ENCODE results near the gene CHN1.
A peak's percentile ranks its signal among the peaks of the same experiment; 100 is the strongest.

DNA sequence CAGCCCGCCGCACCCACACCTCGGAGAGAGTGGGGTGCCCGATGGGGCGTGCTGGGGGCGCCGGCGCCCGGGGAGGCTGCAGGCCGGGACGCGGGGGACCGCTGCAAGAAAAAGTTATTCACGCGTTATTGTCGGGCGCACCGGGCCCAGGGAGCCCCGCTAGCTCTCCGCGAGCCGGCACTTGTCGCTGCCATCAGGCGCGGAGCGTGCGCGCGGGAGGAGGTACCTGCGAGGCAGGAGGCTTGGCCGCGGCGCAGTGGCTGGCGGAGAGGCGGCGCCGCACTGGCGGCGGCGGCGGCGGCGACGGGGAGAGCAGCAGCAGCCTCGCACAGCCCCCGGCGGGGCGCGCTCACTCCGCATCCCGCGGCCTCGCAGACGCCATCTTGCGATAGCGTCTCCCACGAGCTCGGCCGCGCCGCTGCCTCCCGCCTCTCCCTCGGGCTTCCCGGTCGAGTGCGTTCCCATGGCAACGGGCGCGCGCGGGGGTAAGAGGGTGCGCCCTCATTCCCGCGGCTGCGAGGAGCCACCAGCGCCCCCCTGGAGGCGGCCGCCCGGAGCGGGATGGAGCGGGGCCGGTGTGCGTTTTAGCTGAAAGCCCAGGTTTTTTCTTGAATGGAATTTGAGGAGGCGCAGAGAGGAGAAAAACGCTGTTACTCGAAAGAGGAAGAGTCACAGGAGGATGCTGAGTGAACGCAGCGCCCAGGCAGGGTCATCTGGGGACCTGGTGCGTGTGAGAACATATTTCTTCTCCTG, at the start of gene CHN1:
- TF ChIP-seq, protein P1, sequence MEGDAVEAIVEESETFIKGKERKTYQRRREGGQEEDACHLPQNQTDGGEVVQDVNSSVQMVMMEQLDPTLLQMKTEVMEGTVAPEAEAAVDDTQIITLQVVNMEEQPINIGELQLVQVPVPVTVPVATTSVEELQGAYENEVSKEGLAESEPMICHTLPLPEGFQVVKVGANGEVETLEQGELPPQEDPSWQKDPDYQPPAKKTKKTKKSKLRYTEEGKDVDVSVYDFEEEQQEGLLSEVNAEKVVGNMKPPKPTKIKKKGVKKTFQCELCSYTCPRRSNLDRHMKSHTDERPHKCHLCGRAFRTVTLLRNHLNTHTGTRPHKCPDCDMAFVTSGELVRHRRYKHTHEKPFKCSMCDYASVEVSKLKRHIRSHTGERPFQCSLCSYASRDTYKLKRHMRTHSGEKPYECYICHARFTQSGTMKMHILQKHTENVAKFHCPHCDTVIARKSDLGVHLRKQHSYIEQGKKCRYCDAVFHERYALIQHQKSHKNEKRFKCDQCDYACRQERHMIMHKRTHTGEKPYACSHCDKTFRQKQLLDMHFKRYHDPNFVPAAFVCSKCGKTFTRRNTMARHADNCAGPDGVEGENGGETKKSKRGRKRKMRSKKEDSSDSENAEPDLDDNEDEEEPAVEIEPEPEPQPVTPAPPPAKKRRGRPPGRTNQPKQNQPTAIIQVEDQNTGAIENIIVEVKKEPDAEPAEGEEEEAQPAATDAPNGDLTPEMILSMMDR (conservative IDR thresholded peaks at IDR 0.05 in 1 of 2, IDR thresholded peaks at IDR 0.05 in 1 of 2; ENCODE audit: extremely low read depth in 1 of 2, insufficient read depth in 1 of 2, low read depth in 1 of 2, low read length in 2 of 2): peak in 1 of 2 donors; percentile 3
- TF ChIP-seq EZH2 (IDR thresholded peaks at IDR 0.05; ENCODE audit: borderline replicate concordance, low read length): no peak

Data from mammary epithelial cell (primary cell).